Measurements from ENCODE around the gene TRABD2A. TPM values are rescaled to one million over a fixed set of nuclear protein-coding genes. Genes with fewer than 3 reads are reported as not detected.
A peak's percentile ranks its signal among the peaks of the same experiment; 100 is the strongest.

The TRABD2A gene
- total and polyA plus RNA-seq, 9 of the 15 experiments (the other 6 are each of a cell fraction or from before 2014, with no cell fraction given) = 0.07 to 0.45 (median 0.25) TPM

- TF ChIP-seq CTCFL (IDR thresholded peaks at IDR 0.05; ENCODE audit: borderline replicate concordance, insufficient read depth, low read depth, low read length, poor library complexity, severe bottlenecking) = peak; percentile 12
- TF ChIP-seq CBX8 (IDR thresholded peaks at IDR 0.05; ENCODE audit: borderline replicate concordance, extremely low read depth, low read depth, low read length, poor library complexity, severe bottlenecking) = no peak
- TF ChIP-seq ZNF57 (CRISPR knock-in tag; IDR thresholded peaks at IDR 0.05) = no peak
- TF ChIP-seq MBD1 (CRISPR knock-in tag; IDR thresholded peaks at IDR 0.05) = no peak
Observed at GRCh38 chr2:84881581-84882413, 913 bp upstream of the TRABD2A start (continued).

- no peak for DNase-seq (ENCODE audit: extremely low read depth in 1 of 4, low spot score in 3 of 4)
- peaks cover 38 to 42% of the 10 kb centered on the region in 2 experiments for H3K27me3 ChIP-seq (ENCODE audit: control insufficient read depth in 2 of 2, insufficient read depth in 2 of 2, low read length in 2 of 2)
- intact Hi-C loops (cut with micrococcal nuclease) (loop anchor here (5.0 kb wide), 1 partner anchor 383 kb away; no protein-coding TSS in a partner anchor), in situ Hi-C loops (cut with MboI) (no loop called here)
- no peaks in the 10 kb centered on the region for H3K9me1 ChIP-seq (ENCODE audit: control insufficient read depth, insufficient read depth, low read length)
- no peaks in the 10 kb centered on the region for H4K20me1 ChIP-seq (replicated peaks; ENCODE audit: control insufficient read depth, insufficient read depth, low read length)
- no peaks in the 10 kb centered on the region for H3K9me3 ChIP-seq (replicated peaks; ENCODE audit: control insufficient read depth, insufficient read depth, low read depth, low read length)
- no peak overlapping the region for H3K4me2 ChIP-seq (ENCODE audit: insufficient read depth, low read length)
- BruUV-seq (replicated peaks) = no TSS peak
- H2AFZ ChIP-seq (ENCODE audit: low read depth, low read length) = no peak overlapping the region
- H3K79me2 ChIP-seq (ENCODE audit: control insufficient read depth, insufficient read depth, low read length) = no peaks in the 10 kb centered on the region
- no peak for FAIRE-seq
- H3K4me3 ChIP-seq = no peak overlapping the region
- ChIA-PET POLR2A (interaction anchor here (0.9 kb wide), 1 partner anchor 9 kb away, joined by 3 read pairs; no protein-coding TSS in a partner anchor), CTCF (ENCODE audit: low intra/inter-chr PET ratio) (interaction anchor here (0.7 kb wide), 1 partner anchor 45 kb away, joined by 3 read pairs; no protein-coding TSS in a partner anchor)
- H3K9ac ChIP-seq (ENCODE audit: insufficient read depth in 1 of 2, low read depth in 2 of 2, low read length in 2 of 2) = no peak overlapping the region
- H3K36me3 ChIP-seq (ENCODE audit: control insufficient read depth, insufficient read depth, low read length) = no peaks in the 10 kb centered on the region
- H3K4me1 ChIP-seq (replicated peaks in 1 of 2; ENCODE audit: control insufficient read depth in 2 of 2, insufficient read depth in 2 of 2, low read length in 2 of 2) = peaks cover 0 to 13% of the 10 kb centered on the region in 2 experiments; a peak in 4 of 5 replicates
- no peak for ATAC-seq
- whole genome bisulfite sequencing (ENCODE audit: insufficient coverage, low coverage, missing lambda C conversion rate) = 6% methylated on average over 8 of the region's 8 CpGs
- H3K27ac ChIP-seq (ENCODE audit: extremely low read depth, low read depth, low read length) = no peak overlapping the region
- TF ChIP-seq ARID3A (IDR thresholded peaks at IDR 0.05; ENCODE audit: borderline replicate concordance, low read depth, low read length) (no peak), XRCC5 (IDR thresholded peaks at IDR 0.05; ENCODE audit: low read depth, low read length) (no peak), SIRT6 (IDR thresholded peaks at IDR 0.05; ENCODE audit: low read depth, low read length) (no peak), RB1 (IDR thresholded peaks at IDR 0.05; ENCODE audit: low read depth) (no peak), PREB (CRISPR knock-in tag; IDR thresholded peaks at IDR 0.05) (no peak), ZNF436 (CRISPR knock-in tag; IDR thresholded peaks at IDR 0.05) (no peak), EGR1 (conservative IDR thresholded peaks at IDR 0.05) (no peak), STAT5A (IDR thresholded peaks at IDR 0.05; ENCODE audit: borderline replicate concordance, low read length) (no peak), ZNF830 (CRISPR knock-in tag; IDR thresholded peaks at IDR 0.05) (no peak)
Observed at GRCh38 chr2:84880395-84880644, 564 bp downstream of the TRABD2A start.
